NCI-H345 treated with DMSO at 0.1 percent for 48 hours (cell line): ENCODE measurements around the gene MBLAC1.

Experiments used
- DNase-seq: peaks from one replicate; lab custom pipeline; 2025; ENCODE audit not compliant: unreplicated experiment; lab: John Stamatoyannopoulos, UW

MBLAC1 gene

GRCh38 chr7:100170101-100170897 is 43.5 kb downstream of the MBLAC1 start:
- DNase-seq, result no peak

- no peak for DNase-seq
These were observed 44.4 kb downstream of the MBLAC1 start for GRCh38 chr7:100171087-100171681.

- DNase-seq, result no peak
These were observed 45.1 kb downstream of the MBLAC1 start for GRCh38 chr7:100171840-100172239.

GRCh38 chr7:100173806-100174495 is 47.2 kb downstream of the MBLAC1 start:
- DNase-seq, result no peak

DNA sequence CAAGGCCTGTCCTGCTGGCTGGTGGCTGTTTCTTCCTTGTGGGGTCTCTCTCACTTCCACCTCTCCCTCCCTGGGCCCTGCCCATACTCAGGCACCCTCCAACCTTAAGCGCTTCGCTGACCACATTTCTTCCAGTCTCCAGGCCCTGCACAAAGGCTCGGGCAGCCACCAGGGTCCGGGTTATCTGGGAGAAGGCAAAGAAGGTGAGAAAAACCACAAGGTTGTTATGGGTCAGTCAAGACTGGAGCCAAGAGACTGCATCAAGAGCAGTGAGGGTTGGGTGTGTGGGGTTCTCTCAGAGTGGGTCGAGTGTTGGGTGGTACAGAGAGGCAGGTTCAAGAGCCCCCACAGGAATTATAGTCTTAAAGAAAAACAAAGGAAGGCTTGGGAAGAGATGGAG is 47.8 kb downstream of the MBLAC1 start:
- no peak for DNase-seq

DNA sequence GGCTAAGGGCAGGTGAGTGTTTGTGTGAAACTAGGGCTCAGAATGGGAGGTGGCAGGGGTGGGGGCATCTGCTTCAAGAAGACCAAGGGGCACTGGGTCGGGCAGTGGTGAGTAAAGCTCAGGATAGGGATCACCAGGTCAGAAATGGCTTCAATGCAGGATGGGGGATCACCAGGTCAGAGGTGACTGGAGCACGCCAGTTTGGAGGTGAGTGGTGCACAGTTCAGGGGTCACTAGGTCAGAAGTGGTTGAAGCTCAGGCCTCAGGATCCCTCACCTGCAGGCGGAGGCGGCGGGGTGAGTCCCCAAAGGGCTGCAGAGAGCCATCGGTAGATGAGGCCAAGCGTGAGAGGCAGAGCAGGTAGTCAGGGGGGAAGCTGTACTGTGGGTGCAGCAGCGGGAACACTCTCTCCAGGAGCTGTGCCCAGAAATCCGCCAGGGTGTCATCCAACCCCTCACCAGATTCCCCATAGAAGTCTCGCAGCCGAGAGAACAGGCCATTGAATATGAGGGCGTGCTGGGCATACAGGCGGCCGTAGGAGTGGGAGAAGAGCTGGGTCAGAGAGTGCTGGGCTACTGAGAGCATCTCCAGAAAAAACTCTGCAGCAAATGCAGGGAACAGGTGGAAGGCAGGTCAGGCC is 48.6 kb downstream of the MBLAC1 start:
- DNase-seq, result no peak

GRCh38 chr7:100176096-100177044 is 49.6 kb downstream of the MBLAC1 start:
- DNase-seq, result no peak

- peak; percentile 94 for DNase-seq
These were observed 50.6 kb downstream of the MBLAC1 start, which contains the start of the genes GPC2 and STAG3 for GRCh38 chr7:100177045-100178001. Gene GPC2, minus strand, starts transcription at chr7:100177381. Its CDS starts 182 bp downstream, at chr7:100177199. Gene STAG3, plus strand, starts transcription at chr7:100177918. Its CDS starts 2,639 bp downstream, at chr7:100180557.
